Measurements from ENCODE around the gene MPPE1. TPM values are rescaled to one million over a fixed set of nuclear protein-coding genes. Genes with fewer than 3 reads are reported as not detected.

The MPPE1 gene
- total RNA-seq, 2 experiments from 2014 or later, result 21.7 to 22.4 TPM

DNA sequence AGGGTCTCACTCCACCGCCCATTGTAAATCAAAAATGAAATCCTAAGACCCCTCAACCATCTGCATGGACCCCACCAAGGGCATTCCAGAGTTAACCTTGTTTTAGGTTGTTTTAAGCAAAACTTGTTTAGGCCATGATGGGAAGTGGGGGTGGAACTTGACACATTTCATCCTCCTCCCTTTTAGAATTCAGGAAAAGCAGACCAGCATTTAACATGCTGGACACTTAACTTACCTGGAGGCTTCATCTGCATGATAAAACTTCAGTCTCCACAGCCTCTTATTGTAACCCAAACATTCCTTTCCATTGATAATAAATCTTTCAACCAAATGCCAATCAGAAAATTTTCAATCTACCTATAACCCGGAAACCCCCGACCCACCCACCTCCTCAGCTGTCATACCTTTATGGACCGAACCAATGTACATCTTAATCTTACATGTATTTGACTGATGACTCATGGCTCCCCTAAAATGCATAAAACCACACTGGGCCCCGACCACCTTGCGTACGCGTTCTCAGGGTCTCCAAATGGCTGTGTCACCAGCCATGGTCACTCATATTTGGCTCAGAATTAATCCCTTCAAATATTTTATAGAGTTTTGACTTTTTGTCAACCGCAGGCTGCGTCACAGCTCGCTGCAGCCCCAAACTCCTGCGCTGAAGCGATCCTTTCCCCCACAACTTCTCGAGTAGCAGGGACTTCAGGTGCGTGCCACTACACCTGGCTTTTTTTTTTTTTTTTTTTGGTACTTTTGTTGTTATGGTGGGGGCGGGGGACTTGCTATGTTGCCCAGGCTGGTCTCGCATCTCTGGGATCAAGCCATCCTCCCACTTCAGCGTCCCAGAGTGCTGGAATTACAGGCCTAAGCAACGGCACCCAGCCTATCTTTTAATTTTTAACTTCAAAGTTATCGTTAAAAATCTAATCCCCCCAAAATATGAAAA, 917 bp downstream of the MPPE1 start:
- peaks cover 20% of the 10 kb centered on the region for H3K4me1 Mint-ChIP-seq (ENCODE audit: low read depth)
- DNase-seq (peak; percentile 30), ATAC-seq (no peak)
- peak overlapping the region; percentile 86 for H3K4me3 Mint-ChIP-seq
- H3K9me3 Mint-ChIP-seq, result no peaks in the 10 kb centered on the region
- no peaks in the 10 kb centered on the region for H3K27me3 Mint-ChIP-seq
- POLR2A ChIA-PET, result interaction anchor here (0.6 to 1.0 kb wide), 2 partner anchors 132 to 219 kb away, joined by 3 read pairs; no protein-coding TSS in a partner anchor
- peak overlapping the region; percentile 89 for H3K27ac Mint-ChIP-seq
- TF ChIP-seq, protein P1, sequence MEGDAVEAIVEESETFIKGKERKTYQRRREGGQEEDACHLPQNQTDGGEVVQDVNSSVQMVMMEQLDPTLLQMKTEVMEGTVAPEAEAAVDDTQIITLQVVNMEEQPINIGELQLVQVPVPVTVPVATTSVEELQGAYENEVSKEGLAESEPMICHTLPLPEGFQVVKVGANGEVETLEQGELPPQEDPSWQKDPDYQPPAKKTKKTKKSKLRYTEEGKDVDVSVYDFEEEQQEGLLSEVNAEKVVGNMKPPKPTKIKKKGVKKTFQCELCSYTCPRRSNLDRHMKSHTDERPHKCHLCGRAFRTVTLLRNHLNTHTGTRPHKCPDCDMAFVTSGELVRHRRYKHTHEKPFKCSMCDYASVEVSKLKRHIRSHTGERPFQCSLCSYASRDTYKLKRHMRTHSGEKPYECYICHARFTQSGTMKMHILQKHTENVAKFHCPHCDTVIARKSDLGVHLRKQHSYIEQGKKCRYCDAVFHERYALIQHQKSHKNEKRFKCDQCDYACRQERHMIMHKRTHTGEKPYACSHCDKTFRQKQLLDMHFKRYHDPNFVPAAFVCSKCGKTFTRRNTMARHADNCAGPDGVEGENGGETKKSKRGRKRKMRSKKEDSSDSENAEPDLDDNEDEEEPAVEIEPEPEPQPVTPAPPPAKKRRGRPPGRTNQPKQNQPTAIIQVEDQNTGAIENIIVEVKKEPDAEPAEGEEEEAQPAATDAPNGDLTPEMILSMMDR (IDR thresholded peaks at IDR 0.05), result no peak
- H3K36me3 Mint-ChIP-seq (ENCODE audit: low read depth), result peaks cover 9% of the 10 kb centered on the region
- intact Hi-C loops (cut with micrococcal nuclease), result no loop called here
- CTCF ChIA-PET, result no interaction called here

DNA sequence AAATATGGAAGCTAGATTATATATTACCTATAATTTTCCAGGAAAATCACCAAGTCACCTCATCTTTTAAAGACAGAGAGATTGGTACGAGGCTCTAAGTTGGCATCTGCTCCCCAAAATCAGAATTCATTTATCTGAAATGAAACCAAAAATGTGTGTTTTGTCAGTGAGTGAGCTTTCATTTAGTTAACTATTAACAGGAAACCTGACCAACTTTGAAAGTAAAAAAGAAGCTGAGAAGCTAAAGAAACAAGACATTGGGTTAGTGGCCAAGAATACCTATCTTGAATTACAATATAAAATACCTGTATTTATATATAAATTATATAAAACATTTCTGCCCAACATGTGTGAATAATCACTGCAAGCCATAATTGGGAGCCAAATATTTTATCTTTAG, 1.9 kb downstream of the MPPE1 start:
- peaks cover 11% of the 10 kb centered on the region for H3K36me3 Mint-ChIP-seq (ENCODE audit: low read depth)
- peaks cover 20% of the 10 kb centered on the region for H3K4me1 Mint-ChIP-seq (ENCODE audit: low read depth)
- TF ChIP-seq, protein P1 (IDR thresholded peaks at IDR 0.05), result no peak
- no peak for ATAC-seq
- intact Hi-C loops (cut with micrococcal nuclease), result no loop called here
- no peak for DNase-seq
- POLR2A ChIA-PET, result no interaction called here
- CTCF ChIA-PET, result interaction anchor here (0.7 to 1.1 kb wide), 2 partner anchors 32 to 133 kb away, joined by 3 read pairs; no protein-coding TSS in a partner anchor
- H3K4me3 Mint-ChIP-seq, result no peak overlapping the region
- no peaks in the 10 kb centered on the region for H3K27me3 Mint-ChIP-seq
- no peak overlapping the region for H3K27ac Mint-ChIP-seq
- no peaks in the 10 kb centered on the region for H3K9me3 Mint-ChIP-seq

DNA sequence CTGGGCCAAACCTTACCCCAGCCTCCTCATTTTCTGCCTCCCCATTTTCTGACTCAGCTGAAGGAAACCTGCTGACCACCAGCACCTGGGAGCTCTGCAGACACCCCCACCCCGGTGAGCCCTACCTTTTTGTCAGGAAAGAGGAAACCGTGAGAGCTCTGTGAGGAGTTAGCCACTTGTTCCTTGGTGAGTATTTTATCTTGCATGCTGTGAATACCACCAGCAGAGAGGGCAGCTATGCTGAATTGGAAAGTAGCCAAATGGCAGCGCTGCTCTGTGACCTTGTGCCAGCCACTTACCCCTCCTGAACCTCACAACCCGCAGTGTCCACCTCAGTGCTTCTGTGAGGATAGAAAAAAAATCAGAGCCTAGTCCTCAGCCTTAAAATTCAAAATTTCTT, 2.5 kb downstream of the MPPE1 start:
- POLR2A ChIA-PET, result no interaction called here
- H3K27me3 Mint-ChIP-seq, result no peaks in the 10 kb centered on the region
- peaks cover 11% of the 10 kb centered on the region for H3K36me3 Mint-ChIP-seq (ENCODE audit: low read depth)

DNA sequence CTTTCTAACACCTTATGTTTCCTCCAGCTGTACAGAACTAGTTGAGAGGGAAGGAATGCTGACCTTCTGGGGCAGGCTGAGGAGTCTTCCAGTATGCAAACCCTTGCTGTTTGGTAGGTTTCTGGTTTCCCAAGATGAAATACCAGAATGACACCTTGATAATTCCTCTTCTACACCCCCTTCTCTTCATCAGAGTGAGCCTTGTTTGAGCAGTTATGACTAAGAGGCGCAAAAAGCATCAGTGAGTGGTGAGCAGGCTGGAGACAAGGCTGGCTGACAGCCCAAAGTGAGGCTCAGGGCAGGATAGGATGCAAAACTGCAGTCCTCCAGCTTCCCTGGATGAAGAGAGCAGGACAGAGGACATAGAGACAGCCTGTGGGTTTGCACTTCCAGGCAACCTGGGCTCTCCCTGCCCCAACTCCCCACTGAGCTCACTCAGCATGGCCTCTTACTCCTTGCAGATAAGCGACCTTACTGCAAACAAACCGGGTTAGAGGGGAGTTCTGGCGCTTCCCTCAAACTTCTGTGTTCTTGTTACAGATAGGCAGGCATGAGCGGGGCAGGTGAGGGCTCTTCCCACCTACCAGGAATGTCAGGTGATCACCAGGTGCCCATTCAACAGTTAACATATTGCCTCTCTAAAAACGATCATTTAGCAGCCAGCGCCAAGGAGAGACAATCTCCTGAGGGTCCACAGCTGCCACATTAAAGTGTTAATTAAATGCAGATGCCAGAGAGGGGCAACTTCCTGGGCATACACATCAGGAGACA, 5.4 kb downstream of the MPPE1 start:
- intact Hi-C loops (cut with micrococcal nuclease), result no loop called here
- peaks cover 16% of the 10 kb centered on the region for H3K36me3 Mint-ChIP-seq (ENCODE audit: low read depth)
- no peak overlapping the region for H3K4me3 Mint-ChIP-seq
- H3K27ac Mint-ChIP-seq, result no peak overlapping the region
- TF ChIP-seq, protein P1 (IDR thresholded peaks at IDR 0.05), result no peak
- ChIA-PET CTCF (interaction anchor here (1.5 kb wide), 1 partner anchor 35 kb away, joined by 4 read pairs; no protein-coding TSS in a partner anchor), POLR2A (no interaction called here)
- peaks cover 17% of the 10 kb centered on the region for H3K4me1 Mint-ChIP-seq (ENCODE audit: low read depth)
- ATAC-seq, result peak; percentile 30
- H3K9me3 Mint-ChIP-seq, result no peaks in the 10 kb centered on the region
- DNase-seq, result no peak
- no peaks in the 10 kb centered on the region for H3K27me3 Mint-ChIP-seq

More for the DNA sequence above, 2.5 kb downstream of the MPPE1 start:
- H3K9me3 Mint-ChIP-seq, result no peaks in the 10 kb centered on the region
- TF ChIP-seq, protein P1 (IDR thresholded peaks at IDR 0.05), result no peak
- H3K4me3 Mint-ChIP-seq, result no peak overlapping the region
- DNase-seq (no peak), ATAC-seq (no peak)
- intact Hi-C loops (cut with micrococcal nuclease), result no loop called here
- H3K27ac Mint-ChIP-seq, result no peak overlapping the region
- CTCF ChIA-PET, result interaction anchor here (1.1 kb wide), 1 partner anchor 33 kb away, joined by 3 read pairs; no protein-coding TSS in a partner anchor
- H3K4me1 Mint-ChIP-seq (ENCODE audit: low read depth), result peaks cover 20% of the 10 kb centered on the region

All from activated CD8-positive, alpha-beta T cell treated with anti-CD3 and anti-CD28 coated beads for 36 hours (primary cell).